Astrocyte (in vitro differentiated cells and primary cell): Measurements from ENCODE around the gene TGM3.

Experiments
- CTCF ChIP-seq: IDR thresholded peaks from 2 replicates; pipeline ENCODE4 v1.5.1; 2011; ENCODE audit warnings: low read depth, mild to moderate bottlenecking, inconsistent platforms, low read length, moderate library complexity; ENCODE audit not compliant: insufficient read depth
- EZH2 ChIP-seq: IDR thresholded peaks from 2 replicates; pipeline ENCODE4 v1.6.1; 2012; ENCODE audit warnings: mild to moderate bottlenecking, low read length, inconsistent platforms; ENCODE audit not compliant: insufficient read depth

- TF ChIP-seq CTCF: no peak
- no peak for TF ChIP-seq EZH2
These were observed 61.3 kb downstream of the TGM3 start for GRCh38 chr20:2357114-2357513.
